Panc1 (cell line): Measurements from ENCODE around the gene PRTFDC1. TPM values are rescaled to one million over a fixed set of nuclear protein-coding genes. Genes with fewer than 3 reads are reported as not detected.

Source experiments
- ATAC-seq: fragments of 200-7000 bp; cut with Tn5 transposase; 2 replicates; pipeline ENCODE4 v1.9.1; 2020; ENCODE audit warnings: mild to moderate bottlenecking, moderate library complexity
- BruUV-seq: library from RNA; stranded (reverse); fragments of 400-500 nt; replicated peaks from 2 replicates; lab custom pipeline; 2021; lab: Mats Ljungman, UMichigan
- CTCF ChIA-PET: fragments of 300-600 bp; sonication (Branson Sonifier 250); formaldehyde crosslinking; loops from one replicate; lab custom pipeline; 2022; ENCODE audit warnings: antibody characterized with exemption; lab: Charles Lee
- POLR2A ChIA-PET: fragments of 300-600 bp; sonication (Branson Sonifier 250); formaldehyde crosslinking; loops from one replicate; lab custom pipeline; 2022; ENCODE audit warnings: antibody characterized with exemption; lab: Charles Lee
- DNase-seq: peaks from one replicate; pipeline ENCODE4 v3.0.0-alpha.2; 2010; ENCODE audit warnings: low read depth, low spot score
- H3K27ac ChIP-seq: 2 replicates; pipeline ENCODE4 v1.5.1; 2011; ENCODE audit warnings: mild to moderate bottlenecking, low read length, inconsistent platforms
- H3K27me3 ChIP-seq: fragments of 200-500 bp; sonication (Bioruptor generic); 2 replicates; pipeline ENCODE4 v1.6.0; 2014; ENCODE audit warnings: low read length, inconsistent platforms; ENCODE audit not compliant: control insufficient read depth, insufficient read depth
- H3K36me3 ChIP-seq: fragments of 200-500 bp; sonication (Bioruptor generic); 2 replicates; pipeline ENCODE4 v1.5.1; 2014; ENCODE audit warnings: inconsistent platforms, mild to moderate bottlenecking, low read length, moderate library complexity; ENCODE audit not compliant: control insufficient read depth, insufficient read depth
- H3K4me1 ChIP-seq: 2 replicates; pipeline ENCODE4 v1.5.1; 2011; ENCODE audit warnings: inconsistent platforms, mild to moderate bottlenecking, low read length, moderate library complexity; ENCODE audit not compliant: control insufficient read depth, insufficient read depth
- H3K4me3 ChIP-seq, 2 experiments: 2 replicates each; pipeline ENCODE4 v1.5.1; 2011 to 2012; ENCODE audit warnings: low read depth in 2 of 2, low read length in 2 of 2, mild to moderate bottlenecking in 2 of 2, inconsistent platforms in 1 of 2, moderate library complexity in 1 of 2
- H3K9me3 ChIP-seq: fragments of 200-500 bp; sonication (Bioruptor generic); 2 replicates; pipeline ENCODE4 v1.5.1; 2014; ENCODE audit warnings: low read depth, mild to moderate bottlenecking, inconsistent platforms, low read length, moderate library complexity; ENCODE audit not compliant: control insufficient read depth, insufficient read depth
- CTCF ChIP-seq: fragments of 450-650 bp; IDR thresholded peaks from 2 replicates; pipeline ENCODE4 v1.5.1; 2017; ENCODE audit warnings: mild to moderate bottlenecking
- POLR2AphosphoS5 ChIP-seq: IDR thresholded peaks from 2 replicates; pipeline ENCODE4 v1.6.1; 2012; ENCODE audit warnings: mild to moderate bottlenecking, low read depth, low read length, moderate library complexity
- REST ChIP-seq, 2 experiments: IDR thresholded peaks; 2 replicates each; pipeline ENCODE4 v1.6.1; 2011 to 2012; ENCODE audit warnings: low read depth in 2 of 2, control low read depth in 1 of 2, low read length in 1 of 2, mild to moderate bottlenecking in 1 of 2, moderate library complexity in 1 of 2; ENCODE audit not compliant: insufficient read depth in 1 of 2
- SIN3A ChIP-seq: IDR thresholded peaks from 2 replicates; pipeline ENCODE4 v1.6.1; 2012; ENCODE audit warnings: low read depth, mild to moderate bottlenecking, low read length, moderate library complexity, borderline replicate concordance; ENCODE audit not compliant: insufficient read depth
- TCF7L2 ChIP-seq: IDR thresholded peaks from 2 replicates; pipeline ENCODE4 v1.6.1; 2011; ENCODE audit warnings: mild to moderate bottlenecking, low read depth, low read length, inconsistent platforms
- in situ Hi-C: cut with HindIII; loops from 2 replicates; pipeline ENCODE4 v1.10.0; 2016; ENCODE audit warnings: low sequenced_read_pairs, low pct_unique_long_range_greater_than_20kb
- intact Hi-C: fragments of 100-400 bp; cut with micrococcal nuclease; formaldehyde crosslinking; loops from one replicate; pipeline ENCODE4 v1.10.0; 2022; ENCODE audit not compliant: unreplicated experiment
- total RNA-seq: library from RNA; stranded (reverse); gene quantifications from one replicate; pipeline ENCODE4 v1.2.1, GENCODE V29; 2021; ENCODE audit not compliant: unreplicated experiment

PRTFDC1 gene
- total RNA-seq, 1 experiment from 2014 or later: 3.0 TPM

GRCh38 chr10:24984906-24985305, 32.5 kb upstream of the PRTFDC1 start:
- no TSS peak for BruUV-seq
- H3K9me3 ChIP-seq: no peaks in the 10 kb centered on the region
- intact Hi-C loops: no loop called here
- in situ Hi-C loops: no loop called here
- H3K36me3 ChIP-seq: no peaks in the 10 kb centered on the region
- no peak overlapping the region for H3K27ac ChIP-seq
- H3K4me3 ChIP-seq: no peak overlapping the region
- no peak for DNase-seq
- H3K4me1 ChIP-seq: peaks cover 4% of the 10 kb centered on the region; the same call in 1 of the 2 replicates
- ChIA-PET POLR2A (no interaction called here), CTCF (interaction anchor here (0.6 kb wide), 1 partner anchor 393 kb away, joined by 11 read pairs; no protein-coding TSS in a partner anchor)
- H3K27me3 ChIP-seq: no peaks in the 10 kb centered on the region
- ATAC-seq: no peak
- TF ChIP-seq REST (IDR thresholded peaks at IDR 0.05; ENCODE audit: insufficient read depth in 1 of 2, low read depth in 2 of 2, low read length in 1 of 2): no peak

- DNase-seq: no peak
- no peak for ATAC-seq
- H3K9me3 ChIP-seq: no peaks in the 10 kb centered on the region
- no TSS peak for BruUV-seq
- ChIA-PET POLR2A (no interaction called here), CTCF (no interaction called here)
- peaks cover 4% of the 10 kb centered on the region; the same call in 1 of the 2 replicates for H3K4me1 ChIP-seq
- H3K27ac ChIP-seq: no peak overlapping the region
- no peaks in the 10 kb centered on the region for H3K36me3 ChIP-seq
- H3K27me3 ChIP-seq: no peaks in the 10 kb centered on the region
- no peak overlapping the region for H3K4me3 ChIP-seq
- intact Hi-C loops: no loop called here
- in situ Hi-C loops: no loop called here
- TF ChIP-seq TCF7L2 (no peak), SIN3A (no peak), POLR2AphosphoS5 (no peak), CTCF (no peak)
Observed at GRCh38 chr10:24983946-24984345, 31.5 kb upstream of the PRTFDC1 start.

GRCh38 chr10:24983130-24983529, 30.7 kb upstream of the PRTFDC1 start:
- in situ Hi-C loops (no loop called here), intact Hi-C loops (no loop called here)
- TF ChIP-seq POLR2AphosphoS5: no peak
- no peak for TF ChIP-seq SIN3A
- TF ChIP-seq CTCF: no peak
- TF ChIP-seq TCF7L2: no peak
- TF ChIP-seq REST (IDR thresholded peaks at IDR 0.05; ENCODE audit: insufficient read depth in 1 of 2, low read depth in 2 of 2, low read length in 1 of 2): no peak
- no TSS peak for BruUV-seq
- Histone ChIP-seq H3K27ac (no peak overlapping the region), H3K4me3 (no peak overlapping the region), H3K4me1 (peaks cover 4% of the 10 kb centered on the region; the same call in 1 of the 2 replicates), H3K27me3 (no peaks in the 10 kb centered on the region), H3K9me3 (no peaks in the 10 kb centered on the region), H3K36me3 (no peaks in the 10 kb centered on the region)
- DNase-seq (no peak), ATAC-seq (no peak)
- ChIA-PET CTCF (no interaction called here), POLR2A (no interaction called here)
